Activated naive CD4-positive, alpha-beta T cell treated with anti-CD3 and anti-CD28 coated beads, Interleukin-2, amount 50 U/mL, for 72 hours (primary cell): Measurements from ENCODE around the gene ATP6V1C2. TPM values are rescaled to one million over a fixed set of nuclear protein-coding genes. Genes with fewer than 3 reads are reported as not detected.

Experiments used
- ATAC-seq, 2 donors: fragments of 150-1000 bp; cut with Tn5 transposase; 2 replicates each; pipeline ENCODE4 v1.10.0; 2021; ENCODE audit warnings: mild to moderate bottlenecking in 2 of 2, moderate library complexity in 2 of 2
- DNase-seq, 2 donors: peaks; one replicate each; pipeline ENCODE4 v3.0.0; 2021 to 2022; ENCODE audit warnings: low spot score in 2 of 2
- H3K27ac Mint-ChIP-seq, 2 donors: one replicate each; pipeline ENCODE4 v1.8.0; 2022; ENCODE audit warnings: mild to moderate bottlenecking in 2 of 2, mixed read lengths in 2 of 2
- H3K36me3 Mint-ChIP-seq, 2 donors: one replicate each; pipeline ENCODE4 v1.8.0; 2022; ENCODE audit warnings: mixed read lengths in 2 of 2
- H3K9me3 Mint-ChIP-seq, 2 donors: one replicate each; pipeline ENCODE4 v1.8.0; 2022; ENCODE audit warnings: mixed read lengths in 2 of 2
- total RNA-seq, 2 donors: library from RNA; stranded (reverse); gene quantifications; one replicate each; pipeline ENCODE4 v1.2.3, GENCODE V29; 2022

The ATP6V1C2 gene, protein sequence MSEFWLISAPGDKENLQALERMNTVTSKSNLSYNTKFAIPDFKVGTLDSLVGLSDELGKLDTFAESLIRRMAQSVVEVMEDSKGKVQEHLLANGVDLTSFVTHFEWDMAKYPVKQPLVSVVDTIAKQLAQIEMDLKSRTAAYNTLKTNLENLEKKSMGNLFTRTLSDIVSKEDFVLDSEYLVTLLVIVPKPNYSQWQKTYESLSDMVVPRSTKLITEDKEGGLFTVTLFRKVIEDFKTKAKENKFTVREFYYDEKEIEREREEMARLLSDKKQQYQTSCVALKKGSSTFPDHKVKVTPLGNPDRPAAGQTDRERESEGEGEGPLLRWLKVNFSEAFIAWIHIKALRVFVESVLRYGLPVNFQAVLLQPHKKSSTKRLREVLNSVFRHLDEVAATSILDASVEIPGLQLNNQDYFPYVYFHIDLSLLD
- total RNA-seq = under 1 TPM in 1 of 2 donors, not detected in 1; 0.41 TPM

DNA sequence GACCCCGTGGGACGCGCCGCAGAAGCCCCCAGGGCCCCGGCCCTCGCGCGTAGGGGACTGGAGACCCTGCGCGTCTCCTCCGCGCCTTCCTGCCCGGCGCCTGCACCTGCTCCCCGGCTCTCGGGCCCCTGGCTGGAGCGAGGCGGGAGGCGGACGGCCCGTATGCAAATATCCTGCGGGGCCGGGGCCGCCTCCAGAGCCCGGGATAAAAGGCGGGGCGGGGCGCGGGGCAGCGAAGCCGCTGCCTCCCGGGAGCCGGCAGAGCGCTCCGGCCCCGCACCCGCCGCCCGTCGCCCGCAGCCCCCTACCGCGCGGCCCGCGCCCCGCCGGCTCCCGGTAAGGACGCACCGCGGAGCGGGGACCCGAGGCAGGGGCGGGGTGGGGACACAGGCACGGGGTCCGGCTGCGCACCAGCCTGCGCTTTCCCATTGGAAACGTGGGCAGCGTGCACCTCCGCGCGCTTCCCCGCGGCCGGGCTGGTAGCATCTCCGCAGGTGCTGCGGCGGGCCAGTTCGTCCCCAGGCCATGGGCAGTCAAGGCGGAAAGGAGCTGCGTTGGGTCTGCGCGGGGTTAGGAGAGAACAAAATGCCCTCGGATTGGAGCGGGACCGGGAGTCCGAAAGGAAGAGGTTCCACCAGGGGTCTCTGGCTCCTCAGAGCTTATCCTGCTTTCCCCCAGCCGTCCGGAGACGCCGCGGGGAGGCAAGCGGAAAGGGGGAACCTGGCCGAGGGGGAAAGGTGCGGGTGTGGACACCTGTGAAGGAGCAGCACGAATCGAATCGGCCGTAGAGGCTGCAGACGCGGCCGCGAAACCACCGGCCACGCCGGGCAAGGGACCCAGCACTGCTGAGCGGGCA lies at the start of gene ATP6V1C2:
Gene ATP6V1C2, plus strand, starts transcription at position 235 of the 856 bp plus-strand sequence. CDS start 1,220 bp downstream, outside the sequence.
- peak; percentile 67 to 83 for ATAC-seq
- Mint-ChIP-seq H3K27ac (no peak within 1 kb of the TSS), H3K9me3 (no peaks in the 10 kb centered on the region)

DNA sequence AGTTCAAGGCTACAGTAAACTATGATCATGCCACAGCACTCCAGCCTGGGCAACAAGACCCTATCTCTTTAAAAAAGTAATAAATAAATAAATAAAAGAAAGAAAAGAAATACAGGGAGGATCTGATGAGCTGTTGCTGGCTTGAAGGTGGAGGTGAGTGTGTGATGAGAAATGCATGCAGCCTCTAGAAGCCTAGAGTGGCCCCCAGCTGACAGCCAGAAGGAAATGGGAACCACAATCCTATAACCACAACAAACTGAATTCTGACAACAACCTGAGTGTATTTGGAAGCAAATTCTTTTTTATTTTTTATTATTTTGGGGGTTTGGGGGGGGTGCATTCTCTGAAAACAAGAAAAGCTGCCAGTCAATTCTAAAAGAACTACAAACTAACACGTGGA lies 46.3 kb upstream of the ATP6V1C2 start:
- Mint-ChIP-seq H3K9me3 (no peaks in the 10 kb centered on the region), H3K36me3 (peaks cover 0 to 5% of the 10 kb centered on the region in 2 donors), H3K27ac (no peak overlapping the region)
- no peak for DNase-seq
- peak in 1 of 2 donors; percentile 34 for ATAC-seq

More for the DNA sequence above, at the start of gene ATP6V1C2:
- DNase-seq = peak in 1 of 2 donors; percentile 33
- no peaks in the 10 kb centered on the region for H3K36me3 Mint-ChIP-seq

DNA sequence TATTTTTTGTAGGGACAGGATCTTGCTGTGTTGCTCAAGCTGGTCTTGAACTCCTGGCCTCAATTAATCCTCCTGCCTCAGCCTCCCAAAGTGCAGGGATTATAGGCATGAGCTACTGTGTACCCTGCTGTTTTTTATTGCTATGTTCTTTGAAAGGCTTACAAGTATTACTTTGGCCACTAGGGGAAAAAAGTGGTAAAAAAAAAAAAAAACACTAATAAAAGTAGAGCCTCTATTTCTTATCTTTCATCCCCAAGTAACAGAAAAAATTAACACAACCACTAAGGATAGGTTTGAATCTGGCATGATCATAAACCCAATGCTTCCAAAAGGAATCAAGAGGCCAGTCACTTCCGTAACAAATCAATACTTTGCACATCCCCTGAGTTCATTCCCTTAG lies 43.2 kb upstream of the ATP6V1C2 start:
- Mint-ChIP-seq H3K27ac (no peak overlapping the region), H3K36me3 (peaks cover 0 to 10% of the 10 kb centered on the region in 2 donors), H3K9me3 (no peaks in the 10 kb centered on the region)
- ATAC-seq = no peak
- no peak for DNase-seq

DNA sequence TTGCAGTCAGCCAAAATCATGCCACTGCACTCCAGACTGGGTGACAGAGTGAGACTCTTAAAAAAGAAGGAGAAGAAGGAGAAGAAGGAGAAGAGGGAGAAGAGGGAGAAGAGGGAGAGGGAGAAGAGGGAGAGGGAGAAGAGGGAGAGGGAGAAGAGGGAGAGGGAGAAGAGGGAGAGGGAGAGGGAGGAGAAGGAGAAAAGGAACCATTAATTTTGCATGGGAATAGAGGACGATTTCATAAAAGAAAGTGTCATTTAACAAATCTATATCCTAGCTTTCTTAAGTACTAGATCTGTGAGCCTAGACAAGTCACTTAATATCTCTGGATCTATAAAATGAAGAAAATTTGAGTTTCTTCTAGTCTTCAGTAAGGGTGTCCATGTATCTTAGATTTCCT lies 41.2 kb upstream of the ATP6V1C2 start:
- no peak for ATAC-seq
- peak overlapping the region; percentile 54 to 84 for H3K27ac Mint-ChIP-seq

DNA sequence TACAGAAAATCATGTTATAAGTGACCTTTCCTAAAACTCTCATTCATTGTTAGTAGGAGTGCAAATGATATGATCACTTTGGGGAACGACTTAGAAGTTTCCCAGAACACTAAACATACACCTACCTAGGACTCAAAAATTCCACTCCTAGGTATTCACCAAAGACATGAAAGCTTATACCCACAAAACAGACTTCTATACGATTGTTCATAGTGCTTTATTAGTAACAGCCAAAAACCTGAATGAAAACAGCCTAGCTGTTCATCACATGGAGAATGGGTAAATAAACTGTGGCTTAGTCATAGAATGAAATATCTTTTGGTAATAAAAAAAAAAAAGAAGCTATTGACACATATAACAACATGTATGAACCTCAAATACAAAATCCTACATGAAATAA lies 40.5 kb upstream of the ATP6V1C2 start:
- ATAC-seq (peak; percentile 57 to 92), DNase-seq (no peak)
- Mint-ChIP-seq H3K9me3 (no peaks in the 10 kb centered on the region), H3K27ac (no peak overlapping the region), H3K36me3 (peaks cover 0 to 10% of the 10 kb centered on the region in 2 donors)

More for the DNA sequence above, 41.2 kb upstream of the ATP6V1C2 start:
- Mint-ChIP-seq H3K36me3 (peaks cover 0 to 10% of the 10 kb centered on the region in 2 donors), H3K9me3 (no peaks in the 10 kb centered on the region)
- DNase-seq = no peak

DNA sequence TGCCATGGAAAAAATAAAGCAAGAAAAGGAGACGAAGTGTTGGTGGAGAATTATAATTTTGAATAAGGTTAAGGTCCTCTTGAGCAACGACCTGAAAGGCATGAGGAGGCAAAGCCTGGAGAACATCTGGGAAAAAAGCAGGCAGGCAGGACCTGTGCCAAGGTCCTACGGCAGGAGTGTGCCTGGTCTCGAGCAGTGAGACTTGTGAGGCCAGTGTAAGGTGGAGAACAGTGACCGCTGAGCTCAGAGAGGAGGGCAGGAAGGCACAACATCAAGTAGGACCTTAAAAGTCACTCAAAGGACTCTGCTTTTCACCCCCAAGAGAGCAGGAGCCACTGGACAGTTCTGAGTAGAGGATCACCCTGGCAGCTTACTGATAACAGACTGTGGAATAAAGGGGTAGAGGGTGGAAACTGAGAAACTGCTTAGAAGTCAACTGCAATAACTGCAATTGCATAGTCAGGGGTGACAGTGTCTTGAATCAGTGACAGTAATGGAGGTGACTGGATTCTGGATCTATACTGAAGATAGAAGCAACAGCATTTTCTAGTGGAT lies 35.2 kb upstream of the ATP6V1C2 start:
- Mint-ChIP-seq H3K36me3 (peaks cover 6 to 10% of the 10 kb centered on the region in 2 donors), H3K27ac (peak overlapping the region in 1 of 2 donors; percentile 77), H3K9me3 (no peaks in the 10 kb centered on the region)
- DNase-seq = no peak
- ATAC-seq = no peak

DNA sequence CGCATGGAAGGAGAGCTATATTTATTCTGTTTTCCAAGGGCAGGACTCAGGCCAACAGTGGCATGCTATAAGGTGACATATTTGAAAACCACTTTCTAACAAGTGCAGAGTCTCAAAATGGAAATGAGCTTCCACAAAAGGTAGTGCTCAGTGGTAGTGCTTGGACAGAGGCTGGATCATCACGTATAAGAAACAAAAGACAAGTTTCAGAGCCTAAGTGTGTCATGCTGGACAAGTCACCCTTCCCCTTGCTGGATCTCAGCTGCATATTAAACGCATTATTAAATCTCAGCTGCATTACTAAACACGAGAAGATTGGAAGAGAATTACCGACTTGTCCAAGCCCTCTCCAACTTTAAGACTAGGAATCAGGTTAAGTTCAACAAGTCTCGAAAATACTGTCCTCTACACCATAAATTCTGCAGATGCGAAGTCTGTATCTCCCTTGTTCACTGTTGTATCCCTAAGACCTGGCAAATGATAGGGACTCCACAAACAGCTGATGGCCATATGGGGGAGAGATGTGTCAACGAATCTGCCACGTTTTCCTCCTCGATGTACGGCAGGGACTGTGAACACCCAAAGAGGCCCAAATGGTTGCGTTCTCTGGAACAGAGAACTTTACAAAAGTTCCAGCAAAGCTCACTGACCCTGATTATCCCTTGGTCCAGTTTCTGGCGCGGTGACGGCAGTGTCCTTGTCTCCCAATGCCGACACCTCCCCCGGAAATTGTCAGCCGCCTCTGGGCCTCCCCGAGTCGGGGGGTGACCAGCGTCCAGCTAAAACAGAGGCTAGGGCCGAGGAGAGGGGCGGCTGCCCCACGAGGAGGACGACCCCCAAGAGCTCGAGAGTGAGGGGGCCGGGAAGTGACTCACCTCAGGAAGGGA lies 32.3 kb upstream of the ATP6V1C2 start:
- no peak overlapping the region for H3K27ac Mint-ChIP-seq
- no peak for DNase-seq
- peak in 1 of 2 donors; percentile 57 for ATAC-seq
- H3K36me3 Mint-ChIP-seq = peaks cover 6% of the 10 kb centered on the region in 2 donors
- H3K9me3 Mint-ChIP-seq = no peaks in the 10 kb centered on the region

DNA sequence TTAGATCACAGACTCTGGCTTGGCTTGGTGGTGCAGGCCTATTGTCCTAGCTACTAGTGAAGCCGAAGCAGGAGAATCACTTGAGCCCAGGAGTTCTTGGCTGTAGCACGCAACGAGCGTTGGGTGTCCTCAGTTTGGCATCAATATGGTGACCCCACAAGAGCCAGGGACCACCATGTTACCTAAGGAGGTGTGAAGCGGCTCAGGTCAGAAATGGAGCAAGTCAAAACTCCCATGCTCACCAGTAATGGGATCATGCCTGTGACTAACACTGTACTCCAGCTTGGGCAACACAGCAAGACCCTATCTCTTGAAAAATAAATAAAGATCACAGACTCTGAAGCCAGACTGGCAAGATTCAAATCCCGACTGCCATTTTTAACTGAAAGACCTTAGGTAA lies 29.9 kb upstream of the ATP6V1C2 start:
- H3K36me3 Mint-ChIP-seq = peaks cover 6% of the 10 kb centered on the region in 2 donors
- H3K9me3 Mint-ChIP-seq = no peaks in the 10 kb centered on the region
- DNase-seq (no peak), ATAC-seq (no peak)
- H3K27ac Mint-ChIP-seq = no peak overlapping the region

DNA sequence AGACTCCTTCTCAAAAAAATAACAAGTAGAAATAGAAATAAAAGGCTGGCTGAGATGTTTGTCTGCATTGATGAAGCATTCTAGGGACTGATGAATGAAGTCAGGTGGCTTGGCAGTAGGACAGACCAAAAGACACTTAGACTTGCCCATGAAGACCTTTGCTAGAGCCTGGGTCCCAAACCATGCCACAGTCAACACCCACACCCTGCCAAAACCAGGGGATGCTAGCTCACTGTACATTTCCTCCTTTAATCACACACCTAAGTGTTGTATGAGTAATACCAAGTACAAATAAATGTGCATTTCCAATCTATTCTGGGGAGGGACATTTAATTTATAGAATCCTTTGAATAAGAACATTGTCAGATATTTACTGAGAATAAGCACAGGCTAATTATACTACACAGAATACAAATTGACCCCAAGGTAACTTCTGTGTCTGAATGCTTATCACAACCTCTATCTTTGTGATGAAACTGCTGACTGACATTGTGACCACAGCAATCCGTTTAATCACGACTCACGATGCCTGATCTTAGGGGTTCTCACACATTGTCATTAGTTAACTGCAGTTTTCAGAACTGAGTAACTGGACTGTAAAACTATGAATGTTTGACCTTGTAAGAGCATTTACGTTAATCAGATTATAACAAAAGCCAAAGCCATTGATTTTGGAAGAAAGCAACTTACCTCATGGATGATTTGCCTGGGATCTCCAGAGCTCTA lies 21.2 kb upstream of the ATP6V1C2 start:
- Mint-ChIP-seq H3K9me3 (no peaks in the 10 kb centered on the region), H3K36me3 (no peaks in the 10 kb centered on the region), H3K27ac (no peak overlapping the region)
- no peak for DNase-seq
- ATAC-seq = peak in 1 of 2 donors; percentile 65

DNA sequence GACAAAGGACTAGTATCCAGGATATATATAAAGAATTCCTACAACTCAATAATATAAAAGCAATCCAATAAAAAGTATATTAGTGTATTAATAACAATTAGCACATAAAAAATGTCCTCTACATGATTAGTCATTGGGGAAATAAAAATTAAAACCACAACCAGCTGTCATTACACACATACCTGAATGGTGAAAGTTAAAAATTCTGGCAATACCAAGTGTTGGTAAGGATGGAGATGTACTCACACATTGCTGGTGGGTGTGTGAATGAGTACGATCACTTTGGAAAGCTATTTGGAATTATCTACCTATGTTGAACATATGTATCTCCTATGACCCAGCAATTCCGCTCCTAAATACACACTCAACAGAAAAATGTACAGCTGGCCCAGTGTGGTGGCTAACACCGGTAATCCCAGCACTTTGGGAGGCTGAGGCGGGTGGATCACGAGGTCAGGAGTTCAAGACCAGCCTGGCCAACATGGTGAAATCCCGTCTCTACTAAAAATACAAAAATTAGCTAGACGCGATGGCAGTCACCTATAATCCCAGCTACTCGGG lies 17.3 kb upstream of the ATP6V1C2 start:
- ATAC-seq = no peak
- Mint-ChIP-seq H3K36me3 (no peaks in the 10 kb centered on the region), H3K27ac (no peak overlapping the region), H3K9me3 (no peaks in the 10 kb centered on the region)
- peak in 1 of 2 donors; percentile 9 for DNase-seq

DNA sequence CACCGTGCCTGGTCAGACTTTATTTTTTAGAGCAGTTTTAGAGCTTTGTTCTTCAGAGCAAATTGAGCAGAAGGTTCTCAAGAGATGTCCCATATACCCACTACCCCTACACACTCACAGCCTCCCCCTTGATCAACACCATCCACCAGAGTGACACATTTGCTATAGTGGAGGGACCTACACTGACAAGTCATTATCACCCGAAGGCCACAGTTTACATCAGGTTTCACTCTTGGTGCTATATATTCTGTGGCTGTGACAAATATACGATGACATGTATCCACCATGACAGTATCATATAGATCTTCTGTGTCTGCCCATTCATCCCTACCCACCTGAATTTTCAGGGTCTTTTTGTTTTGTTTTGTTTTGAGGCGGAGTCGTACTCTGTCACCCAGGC lies 15.4 kb upstream of the ATP6V1C2 start:
- peak in 1 of 2 donors; percentile 35 for ATAC-seq
- H3K36me3 Mint-ChIP-seq = no peaks in the 10 kb centered on the region

DNA sequence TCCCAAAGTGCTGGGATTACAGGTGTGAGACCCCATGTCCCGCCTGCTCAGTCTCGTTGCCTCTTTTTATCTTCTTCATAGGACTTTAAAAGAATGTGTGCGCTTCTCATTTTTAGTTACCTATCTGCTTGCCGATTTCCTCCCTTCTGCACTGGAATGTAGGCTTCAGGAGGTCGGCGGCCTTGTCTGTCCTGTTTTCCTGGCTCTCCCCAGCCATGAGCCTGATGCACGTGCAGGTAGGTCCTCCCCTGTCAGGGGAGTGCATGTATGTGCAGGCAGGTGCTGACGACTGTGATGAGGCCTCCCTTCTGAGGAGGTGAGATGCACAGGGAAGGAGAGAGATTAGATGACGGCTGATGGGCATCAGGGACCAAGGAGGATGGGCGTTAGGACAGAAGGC lies 13.6 kb upstream of the ATP6V1C2 start:
- DNase-seq = no peak
- Mint-ChIP-seq H3K27ac (no peak overlapping the region), H3K36me3 (no peaks in the 10 kb centered on the region), H3K9me3 (no peaks in the 10 kb centered on the region)
- no peak for ATAC-seq

More for the DNA sequence above, 15.4 kb upstream of the ATP6V1C2 start:
- DNase-seq = no peak
- Mint-ChIP-seq H3K27ac (no peak overlapping the region), H3K9me3 (no peaks in the 10 kb centered on the region)

DNA sequence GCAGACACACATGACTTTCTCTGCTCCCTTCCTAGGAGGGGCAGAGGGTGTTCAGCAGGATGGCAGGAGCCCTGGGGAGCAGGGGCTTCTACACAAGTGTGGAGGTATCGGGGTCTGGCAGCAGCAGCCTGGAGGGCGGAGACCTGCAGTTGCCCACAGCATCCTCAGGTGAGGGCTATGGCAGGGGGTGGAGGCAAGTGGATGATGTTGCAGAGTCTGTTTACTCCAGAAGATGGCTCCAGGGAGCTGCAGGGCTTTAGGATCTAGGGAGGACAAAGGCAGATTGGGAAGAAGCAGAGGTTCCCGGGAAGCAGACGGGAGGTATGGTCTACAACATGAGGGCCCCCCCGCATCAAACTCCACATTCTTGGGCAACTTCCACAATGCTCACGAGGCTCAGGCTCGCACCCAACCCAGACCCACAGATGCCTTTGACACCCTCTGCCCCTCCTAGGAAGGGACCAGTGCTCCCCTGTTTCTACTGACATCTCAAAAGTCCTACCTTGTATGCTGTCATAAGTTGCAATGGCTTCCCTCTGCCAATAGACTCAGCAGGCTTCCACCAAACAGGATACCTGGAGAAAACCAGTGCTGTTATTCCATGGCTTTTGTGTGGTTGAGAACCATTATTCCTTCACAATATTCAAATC lies 12.0 kb upstream of the ATP6V1C2 start:
- no peaks in the 10 kb centered on the region for H3K9me3 Mint-ChIP-seq
- no peak for DNase-seq
- no peak overlapping the region for H3K27ac Mint-ChIP-seq
- no peaks in the 10 kb centered on the region for H3K36me3 Mint-ChIP-seq
- no peak for ATAC-seq

DNA sequence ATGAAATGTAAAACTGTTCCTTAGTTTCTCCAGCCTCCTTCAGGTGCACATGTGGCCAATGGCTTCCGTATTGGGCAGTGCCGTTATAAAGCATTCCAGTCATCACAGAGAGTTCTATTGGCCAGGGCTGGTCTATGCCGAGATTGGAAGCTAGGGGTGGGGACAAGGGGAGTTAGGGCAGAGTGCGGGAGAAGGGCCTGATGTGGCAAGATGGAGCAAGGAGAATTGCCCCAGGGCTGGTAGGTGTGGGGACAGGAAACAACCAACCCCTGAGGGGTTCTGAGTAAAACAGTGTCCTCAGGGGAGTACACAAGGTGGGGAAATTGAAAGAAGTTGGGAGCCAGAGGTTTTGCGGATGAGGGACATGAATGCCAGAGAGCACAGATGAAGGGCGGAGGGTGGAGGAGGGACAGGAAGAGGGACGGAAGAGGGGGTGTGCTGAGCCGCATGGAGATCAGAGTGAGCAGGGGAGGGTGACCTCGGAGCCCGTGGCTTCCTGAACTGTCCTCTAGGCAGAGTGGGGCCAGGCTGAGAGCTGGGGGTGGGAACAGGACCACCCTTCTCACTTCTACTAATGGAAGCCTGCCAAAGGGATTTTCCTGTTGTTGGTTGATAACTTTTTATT lies 9.1 kb upstream of the ATP6V1C2 start:
- ATAC-seq (peak in 1 of 2 donors; percentile 35), DNase-seq (peak in 1 of 2 donors; percentile 11)
- Mint-ChIP-seq H3K9me3 (no peaks in the 10 kb centered on the region), H3K27ac (peak overlapping the region in 1 of 2 donors; percentile 55), H3K36me3 (no peaks in the 10 kb centered on the region)
